HG03378 (cell line): ENCODE data around the gene IL11RA.

Experiments
- ATAC-seq: cut with Tn5 transposase; IDR thresholded peaks from one replicate; pipeline ENCODE4 v1.9.1; 2021; ENCODE audit warnings: mild to moderate bottlenecking, moderate library complexity; ENCODE audit not compliant: unreplicated experiment

Gene IL11RA

DNA sequence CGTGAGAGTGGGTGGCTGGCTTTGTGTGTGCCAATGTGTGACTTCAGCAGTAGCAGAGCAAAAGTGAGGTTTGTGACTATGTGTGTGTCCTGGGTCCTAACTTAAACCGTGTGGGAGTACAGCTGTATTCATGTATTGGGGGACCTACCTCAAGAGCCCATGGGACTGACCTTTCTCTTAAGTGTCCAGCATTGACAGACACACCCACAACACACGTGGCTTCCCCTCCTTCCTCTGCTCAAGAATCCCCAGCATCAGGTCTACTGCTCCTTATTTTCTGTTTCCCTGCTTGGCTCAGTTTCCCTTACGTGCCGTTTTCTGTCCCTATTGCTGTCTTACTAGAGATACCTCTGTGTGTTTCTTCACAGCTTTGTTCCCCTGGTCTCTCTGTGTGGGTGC, 616 bp downstream of the IL11RA start:
- ATAC-seq = no peak

DNA sequence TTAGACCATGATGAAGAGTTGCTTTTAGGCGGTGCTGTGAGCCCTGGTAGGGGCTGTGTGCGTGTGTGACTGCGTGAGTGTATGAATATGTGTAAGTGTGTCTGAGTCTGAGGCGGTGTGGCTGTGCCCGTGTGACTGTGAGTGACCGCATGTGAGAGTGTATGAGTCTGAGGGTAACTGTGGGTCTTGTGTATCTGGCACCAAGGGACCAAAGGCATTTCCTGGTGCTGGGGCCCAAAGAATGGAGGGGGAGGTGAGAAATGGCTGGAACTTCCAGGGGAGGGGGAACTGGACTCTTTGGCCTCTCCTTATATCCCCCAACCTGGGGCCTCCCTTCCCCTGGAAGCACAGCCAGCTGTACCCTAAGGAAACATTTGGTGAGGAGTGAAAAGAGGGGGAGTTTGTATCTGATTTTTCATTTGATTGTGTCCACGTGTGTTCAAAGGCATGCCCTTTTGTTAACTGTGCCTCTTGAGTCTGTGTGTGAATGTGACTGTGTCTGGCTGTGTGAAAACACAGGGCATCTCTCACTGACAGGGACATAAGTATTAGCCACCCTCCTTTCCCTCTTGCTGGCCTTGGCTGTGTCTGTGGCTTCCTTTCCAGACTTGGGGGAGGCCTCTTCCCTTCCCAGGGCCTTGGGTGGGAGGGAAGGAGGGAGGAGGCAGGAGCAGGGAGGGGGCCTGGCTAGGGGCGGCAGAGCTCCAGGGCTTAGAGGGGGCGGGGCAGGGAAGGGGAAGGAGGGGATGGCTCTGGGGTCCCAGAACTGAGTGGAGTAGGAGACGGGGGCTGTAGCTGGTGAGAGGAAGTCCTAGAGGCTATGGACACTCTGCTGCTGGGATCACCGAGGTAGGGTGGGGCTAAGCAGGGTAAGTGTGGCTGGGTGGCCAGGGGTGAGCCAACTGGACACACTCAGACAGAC, 1.4 kb downstream of the IL11RA start:
- ATAC-seq = no peak

DNA sequence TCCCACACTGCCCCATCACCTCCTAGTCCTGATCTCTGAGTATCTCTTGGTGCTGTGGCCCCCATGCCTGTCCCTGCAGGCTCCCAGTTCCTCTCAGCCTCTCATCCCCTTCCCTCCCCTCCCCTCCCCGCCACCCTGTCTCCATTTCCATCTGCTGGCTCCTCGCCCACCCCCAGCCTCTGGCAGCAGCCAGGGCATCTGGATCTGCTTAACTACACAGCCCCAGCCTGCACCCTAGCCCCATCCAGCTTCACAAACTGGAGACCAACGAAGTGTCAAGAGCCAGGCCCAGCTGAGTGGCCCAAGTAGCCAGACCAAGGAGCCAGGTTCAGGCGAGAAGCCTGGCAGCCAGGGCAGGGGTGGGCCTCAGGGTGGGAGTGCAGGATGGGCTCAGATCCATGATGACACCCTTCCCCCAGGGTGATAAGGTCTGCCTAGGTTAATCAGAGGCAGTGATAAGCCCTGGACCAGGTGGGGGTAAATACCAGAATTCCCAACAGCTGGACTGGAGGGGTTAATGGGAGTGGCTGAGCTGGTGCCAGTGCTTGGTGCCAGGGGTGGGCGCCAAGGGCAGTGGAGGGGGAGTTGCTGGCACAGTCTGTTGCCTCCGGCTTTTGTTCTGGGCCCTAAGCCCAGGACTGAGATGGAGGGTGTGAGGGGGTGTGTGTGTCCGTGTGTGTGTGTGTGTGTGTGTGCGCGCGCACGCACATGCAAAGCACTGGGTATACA, 2.5 kb downstream of the IL11RA start:
- ATAC-seq = no peak

DNA sequence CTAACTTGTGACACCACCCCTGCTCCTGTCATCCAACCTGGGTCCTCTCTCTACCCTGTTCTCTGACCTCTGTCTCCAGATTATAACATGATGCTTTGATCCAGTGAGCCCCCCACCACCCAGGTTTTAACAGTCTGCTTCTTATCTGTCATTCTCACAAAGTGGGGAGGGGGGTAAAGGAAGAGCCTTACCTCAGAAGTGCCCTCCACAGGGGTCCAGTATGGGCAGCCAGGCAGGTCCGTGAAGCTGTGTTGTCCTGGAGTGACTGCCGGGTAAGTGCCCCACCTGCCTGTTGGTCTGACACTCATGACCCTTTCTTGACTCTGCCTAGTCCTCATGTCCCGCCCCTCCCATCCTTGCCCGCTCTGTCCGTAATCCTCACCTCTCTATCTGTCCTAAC, 3.4 kb downstream of the IL11RA start:
- ATAC-seq = no peak

DNA sequence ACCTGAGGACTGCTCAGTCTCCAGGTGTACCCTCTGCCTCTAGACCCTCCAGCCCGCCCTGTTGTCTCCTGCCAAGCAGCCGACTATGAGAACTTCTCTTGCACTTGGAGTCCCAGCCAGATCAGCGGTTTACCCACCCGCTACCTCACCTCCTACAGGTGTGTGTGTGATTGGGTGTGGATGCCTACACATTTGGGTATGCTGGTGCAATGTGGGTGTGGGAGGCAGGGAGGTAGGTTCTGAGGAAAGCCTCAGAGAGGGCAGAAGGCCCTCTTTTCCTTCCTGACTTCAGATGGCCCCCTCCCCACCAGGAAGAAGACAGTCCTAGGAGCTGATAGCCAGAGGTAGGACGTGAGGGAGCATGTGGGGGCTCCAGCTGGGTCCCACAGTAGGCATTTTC, 5.0 kb downstream of the IL11RA start:
- ATAC-seq = no peak

DNA sequence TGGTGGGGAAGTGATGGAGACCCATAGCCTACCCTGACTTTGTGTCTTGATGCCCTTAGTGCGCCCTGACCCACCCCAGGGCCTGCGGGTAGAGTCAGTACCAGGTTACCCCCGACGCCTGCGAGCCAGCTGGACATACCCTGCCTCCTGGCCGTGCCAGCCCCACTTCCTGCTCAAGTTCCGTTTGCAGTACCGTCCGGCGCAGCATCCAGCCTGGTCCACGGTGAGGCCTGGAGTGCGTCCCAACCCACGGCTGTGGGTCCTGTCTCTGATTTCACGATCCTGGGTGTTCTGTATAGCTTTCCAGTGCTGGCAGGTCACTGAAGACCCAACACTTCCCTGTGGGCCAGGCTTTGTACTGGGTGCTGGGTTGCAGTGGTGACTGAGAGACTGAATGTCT, 6.5 kb downstream of the IL11RA start:
- no peak for ATAC-seq

DNA sequence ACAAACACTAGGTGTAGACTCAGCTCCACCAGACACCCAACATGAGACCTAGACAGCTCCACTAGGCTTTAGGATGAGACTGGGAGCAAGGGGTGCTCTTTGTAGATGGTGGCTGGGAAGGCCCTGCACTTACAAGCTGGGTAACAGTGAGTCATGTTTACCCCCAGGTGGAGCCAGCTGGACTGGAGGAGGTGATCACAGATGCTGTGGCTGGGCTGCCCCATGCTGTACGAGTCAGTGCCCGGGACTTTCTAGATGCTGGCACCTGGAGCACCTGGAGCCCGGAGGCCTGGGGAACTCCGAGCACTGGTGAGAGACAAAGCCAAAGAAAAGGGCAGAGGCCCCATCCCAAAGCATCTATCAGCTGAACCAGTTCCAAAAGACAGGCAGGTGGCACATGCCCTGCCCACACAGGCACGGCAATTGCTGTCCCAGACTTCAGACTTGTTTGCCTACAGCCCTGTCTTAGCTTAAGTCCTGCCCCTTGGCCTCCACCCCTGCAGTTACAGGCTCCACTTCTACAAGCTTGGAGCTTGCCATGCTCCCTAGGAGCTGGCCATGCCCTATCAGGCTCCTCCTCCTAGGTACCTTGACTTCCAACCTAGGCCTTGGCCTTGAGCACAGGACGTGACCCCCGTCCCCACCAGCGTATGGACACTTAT, 7.7 kb downstream of the IL11RA start:
- ATAC-seq = no peak

DNA sequence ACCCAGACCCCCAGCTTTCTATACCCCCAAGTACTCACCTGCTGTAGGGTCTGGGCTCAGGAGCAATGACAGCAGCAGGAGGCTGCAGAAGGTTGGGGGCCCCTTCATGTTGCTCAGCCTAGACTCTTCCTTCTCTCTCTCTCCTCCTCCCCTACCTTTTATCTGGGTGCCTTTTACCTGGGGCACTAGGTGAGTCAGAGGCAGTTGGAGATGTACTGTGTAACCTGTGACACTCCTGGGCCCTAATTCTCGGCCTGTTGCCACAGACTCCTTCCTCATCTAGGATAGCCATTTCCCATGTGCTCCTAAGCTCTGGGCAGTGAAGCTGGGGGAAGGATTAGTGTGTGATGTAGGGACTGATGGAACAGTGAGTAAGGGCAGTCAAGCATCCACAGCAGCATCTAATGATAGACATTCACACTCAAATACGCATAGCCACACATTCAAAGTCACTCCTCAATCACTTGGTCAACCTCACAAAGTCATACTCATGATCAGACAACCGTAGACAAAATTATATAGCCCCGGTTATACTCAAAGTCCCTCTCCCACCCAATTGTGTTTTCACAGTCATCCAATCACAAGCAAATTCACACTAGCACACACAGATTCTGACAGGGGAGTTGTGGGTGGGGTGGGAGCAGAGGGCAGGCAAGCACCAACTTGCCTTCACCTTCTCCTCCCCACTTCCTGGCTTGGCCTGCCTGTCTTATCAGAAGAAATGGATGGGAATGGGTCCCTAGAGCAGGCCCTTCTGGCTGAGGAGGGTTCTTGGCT, 10.7 kb downstream of the IL11RA start, which contains the start of gene CCL27:
Gene CCL27, minus strand, starts transcription at position 132 of the 777 bp plus-strand sequence. Its CDS starts 24 bp downstream, at position 108.
- ATAC-seq = no peak

DNA sequence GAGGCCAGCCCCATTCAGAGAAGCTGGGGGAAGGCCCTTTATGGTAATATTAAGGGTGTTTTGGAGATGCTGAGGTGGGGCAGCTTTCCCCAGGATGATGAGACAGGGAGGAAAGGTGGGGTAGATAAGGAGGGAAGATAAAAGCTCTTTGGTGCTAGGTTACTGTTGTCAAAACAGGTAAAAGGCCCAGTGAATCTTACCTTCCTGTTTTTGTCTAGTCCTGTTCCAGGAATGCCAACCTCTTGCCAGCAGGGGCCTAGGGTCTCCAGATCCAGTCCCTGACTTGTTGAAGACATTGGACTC, 11.3 kb downstream of the IL11RA start:
- no peak for ATAC-seq

DNA sequence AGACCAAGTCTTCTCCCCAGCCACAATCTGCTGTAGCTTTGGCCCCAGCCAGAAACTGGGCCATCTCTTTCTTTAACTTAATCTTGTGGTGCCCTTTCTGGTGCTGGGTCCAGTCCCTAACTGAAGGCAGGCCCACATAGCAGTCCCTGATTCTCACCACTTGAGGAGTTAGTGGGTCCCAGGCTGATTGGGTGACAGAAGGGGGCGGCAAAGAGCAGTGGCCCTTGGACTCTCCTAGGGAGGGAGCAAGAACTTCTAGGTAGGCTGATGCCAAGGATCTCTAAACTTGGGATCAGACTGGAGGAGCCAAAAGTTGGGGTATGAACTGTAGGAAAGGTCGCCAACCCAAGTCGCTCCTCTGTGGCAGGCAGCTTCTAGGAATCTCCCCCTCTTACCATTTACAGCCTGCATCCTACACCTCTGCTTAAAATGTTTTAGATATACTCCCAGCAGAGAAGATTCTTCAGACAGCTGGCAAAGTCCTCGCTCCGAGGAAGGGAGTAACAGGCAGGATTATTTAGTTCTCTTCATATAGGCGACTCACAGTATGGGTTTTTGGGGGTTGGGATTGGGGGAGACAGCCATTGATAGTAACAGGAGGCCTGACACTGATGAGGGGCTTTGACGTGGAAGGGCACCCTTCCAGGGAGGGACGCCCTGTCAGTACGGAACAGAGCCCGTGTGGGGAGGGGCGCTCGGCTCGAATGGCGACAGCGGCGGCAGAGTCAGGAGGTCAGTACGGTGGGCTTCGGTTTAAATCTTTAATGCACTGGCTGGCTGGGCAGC, 12.5 kb downstream of the IL11RA start:
- no peak for ATAC-seq

DNA sequence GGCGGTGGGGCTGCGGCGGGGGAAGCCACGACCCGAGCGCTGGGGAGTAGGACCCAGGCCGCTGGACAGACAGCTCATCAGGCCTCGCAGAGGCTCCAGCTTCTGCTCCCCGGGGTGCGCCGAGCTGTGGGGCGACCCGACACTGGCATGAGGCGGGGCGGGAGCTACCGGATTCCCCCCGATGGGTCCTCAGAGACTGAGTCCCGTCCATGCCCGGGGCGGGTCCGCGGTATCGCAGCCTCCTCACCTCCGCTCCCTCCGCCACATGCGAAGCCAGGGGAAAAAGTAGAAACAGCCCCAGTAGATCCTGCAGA, 13.0 kb downstream of the IL11RA start:
- ATAC-seq = no peak

DNA sequence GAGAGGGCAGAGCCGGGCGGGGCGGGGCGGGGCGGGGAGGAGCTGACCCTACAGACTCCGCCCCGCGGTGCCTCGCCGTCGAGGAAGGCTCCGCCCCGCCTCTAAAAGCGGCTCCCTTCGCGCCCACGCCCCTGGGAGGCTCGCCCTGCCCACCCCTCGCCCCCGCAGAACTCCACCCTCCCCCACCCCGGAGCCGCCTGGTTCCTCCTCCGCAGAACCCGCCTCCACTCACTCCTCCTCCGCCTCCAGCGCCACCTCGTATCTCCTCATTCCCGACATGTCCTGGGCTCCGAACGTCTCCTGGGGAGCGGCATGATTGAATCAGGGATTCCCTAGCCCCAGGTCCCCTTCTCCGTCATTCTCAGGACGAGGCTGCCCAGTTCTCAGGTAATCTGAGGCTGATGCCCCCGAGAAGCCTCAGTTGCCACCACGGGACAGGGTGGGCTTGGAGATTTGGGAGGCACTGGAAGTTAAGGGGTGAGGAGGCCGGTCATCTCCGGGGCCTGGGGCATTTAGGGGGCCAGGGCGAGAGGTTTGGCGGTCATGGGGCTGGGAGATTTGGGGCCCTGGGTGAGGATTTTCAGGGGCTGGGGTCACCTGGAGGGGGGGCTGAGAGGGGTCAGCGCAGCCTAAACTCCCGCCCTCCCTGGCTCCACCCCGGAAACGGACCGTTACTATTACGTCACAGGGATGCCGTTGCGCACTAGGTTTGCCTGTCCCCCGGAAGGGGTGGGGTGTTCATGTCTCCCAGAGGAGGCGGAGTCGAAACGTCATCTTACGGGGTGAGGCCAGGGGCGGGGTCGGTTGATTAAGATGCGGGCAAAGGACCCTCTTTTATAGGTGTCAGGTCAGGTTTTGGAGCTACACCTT, 13.6 kb downstream of the IL11RA start:
- ATAC-seq = peak; percentile 69

DNA sequence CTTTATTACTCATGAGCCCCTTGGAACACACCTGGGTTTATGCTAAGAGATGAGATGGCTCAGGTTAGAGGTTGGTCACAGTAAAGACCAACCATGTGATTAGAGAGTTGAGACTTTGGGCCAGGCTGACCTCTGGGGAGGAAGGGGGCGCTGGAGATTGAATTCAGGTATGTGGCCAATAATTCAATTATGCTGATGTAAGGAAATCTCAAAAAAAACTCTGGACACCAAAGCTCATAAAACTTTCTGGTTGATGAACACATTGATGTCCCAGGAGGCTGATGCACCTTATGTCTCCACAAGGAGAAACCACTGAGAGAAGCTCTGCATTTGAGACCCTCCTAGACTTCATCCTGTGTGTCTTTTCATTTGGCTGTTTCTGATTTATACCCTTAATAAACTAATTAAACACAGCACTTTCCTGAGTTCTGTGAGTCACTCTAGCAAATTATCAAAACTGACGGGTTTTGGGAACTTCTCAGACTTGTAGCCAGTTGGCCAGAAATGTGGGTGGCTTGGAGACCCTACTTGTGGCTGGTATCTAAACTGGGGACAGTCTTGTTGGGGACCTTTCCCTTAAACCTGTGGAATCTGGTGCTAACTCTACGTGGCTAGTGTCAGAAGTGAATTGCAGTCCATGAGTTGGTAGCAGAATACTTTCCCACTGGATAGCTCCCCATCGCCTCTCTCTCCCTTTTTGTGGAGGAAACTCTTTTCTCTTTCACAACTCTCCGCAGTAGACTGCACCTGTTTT, 18.0 kb downstream of the IL11RA start:
- no peak for ATAC-seq

DNA sequence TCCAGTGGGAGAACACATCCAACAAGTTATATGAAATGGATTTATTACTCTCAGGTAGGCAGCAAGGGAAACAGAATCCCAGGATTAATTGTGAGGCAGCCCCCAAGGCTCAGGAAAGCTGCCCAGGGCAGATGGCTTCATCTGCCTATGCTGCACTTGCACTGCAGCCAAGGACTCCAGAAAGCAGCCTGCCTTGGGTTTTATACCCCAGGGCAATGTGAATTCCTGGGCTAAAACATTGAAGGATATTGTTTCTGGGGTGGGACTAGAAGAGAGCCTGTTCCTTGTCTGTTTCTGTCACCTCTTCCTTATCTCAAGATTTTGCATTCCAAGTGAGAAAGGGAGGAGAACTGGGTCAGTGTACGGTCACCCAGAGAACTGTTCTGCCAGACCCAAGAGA, 19.3 kb downstream of the IL11RA start:
- ATAC-seq = no peak

DNA sequence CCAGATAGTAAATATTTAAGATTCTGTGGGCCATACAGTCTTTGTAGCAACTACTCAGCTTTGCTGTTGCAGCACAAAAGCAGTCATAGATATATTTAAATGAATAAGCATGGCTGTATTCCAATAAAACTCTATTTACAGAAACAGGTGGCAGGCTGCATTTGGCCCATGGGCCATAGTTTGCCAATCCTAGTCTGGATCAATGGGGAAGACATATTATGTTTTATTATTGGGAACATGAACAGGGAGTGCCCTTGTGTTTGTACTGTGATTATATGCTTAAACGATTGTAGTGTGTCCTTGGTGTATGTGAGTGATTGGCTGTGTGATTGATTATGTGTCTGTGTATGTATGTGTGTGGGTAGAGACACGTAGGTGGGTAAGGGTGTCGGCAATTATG, 22.5 kb downstream of the IL11RA start:
- ATAC-seq = no peak

DNA sequence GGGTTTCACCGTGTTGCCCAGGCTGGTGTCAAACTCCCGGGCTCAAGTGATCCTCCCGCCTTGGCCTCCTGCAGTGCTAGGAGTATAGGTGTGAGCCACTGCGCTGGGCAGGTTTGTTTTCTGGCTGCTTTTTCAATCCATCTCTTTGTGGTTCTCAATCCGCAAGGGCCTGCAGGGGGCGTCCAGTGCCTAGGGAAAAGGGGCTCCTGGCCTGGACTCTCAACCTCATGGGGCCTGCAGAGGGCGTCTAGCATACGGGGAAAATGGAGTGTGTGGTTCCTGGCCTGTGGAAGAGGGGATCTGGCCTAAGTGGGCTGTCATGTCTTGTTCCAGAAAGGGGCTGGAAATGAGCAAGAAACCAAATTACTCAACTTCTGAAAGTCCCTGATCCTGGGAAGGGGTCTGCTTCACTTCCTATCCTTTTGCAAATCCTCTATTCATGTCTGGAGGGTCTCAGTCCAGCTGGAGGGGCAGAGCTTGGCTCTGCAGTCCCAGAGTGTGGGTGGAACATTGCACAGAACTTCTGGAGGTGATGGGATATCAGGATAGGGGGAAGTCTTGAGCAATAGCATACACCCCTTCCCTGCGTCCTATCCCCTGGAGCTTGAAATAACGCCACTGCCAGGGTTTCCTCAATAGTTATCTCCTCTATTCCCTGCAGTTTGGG, 23.2 kb downstream of the IL11RA start:
- ATAC-seq = no peak

DNA sequence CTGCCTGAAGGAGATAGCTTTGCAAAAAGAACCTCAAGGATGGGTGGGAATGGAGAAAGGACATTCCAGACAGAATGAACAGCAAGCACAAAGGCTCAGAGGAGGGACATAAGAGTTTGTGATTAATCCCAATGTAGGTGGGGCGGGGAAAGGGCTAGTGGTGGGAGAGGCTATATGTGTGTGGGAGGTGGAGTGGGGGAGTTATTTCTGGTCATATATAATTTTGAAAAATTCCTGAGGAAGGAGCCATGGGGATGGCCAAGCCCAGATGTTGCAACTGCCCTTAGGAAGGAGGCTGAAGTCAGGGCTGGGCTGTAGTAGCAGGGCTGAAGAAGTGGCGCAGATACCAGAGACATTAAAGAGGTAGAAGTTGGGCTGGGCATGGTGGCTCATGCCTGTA, 23.9 kb downstream of the IL11RA start:
- no peak for ATAC-seq

DNA sequence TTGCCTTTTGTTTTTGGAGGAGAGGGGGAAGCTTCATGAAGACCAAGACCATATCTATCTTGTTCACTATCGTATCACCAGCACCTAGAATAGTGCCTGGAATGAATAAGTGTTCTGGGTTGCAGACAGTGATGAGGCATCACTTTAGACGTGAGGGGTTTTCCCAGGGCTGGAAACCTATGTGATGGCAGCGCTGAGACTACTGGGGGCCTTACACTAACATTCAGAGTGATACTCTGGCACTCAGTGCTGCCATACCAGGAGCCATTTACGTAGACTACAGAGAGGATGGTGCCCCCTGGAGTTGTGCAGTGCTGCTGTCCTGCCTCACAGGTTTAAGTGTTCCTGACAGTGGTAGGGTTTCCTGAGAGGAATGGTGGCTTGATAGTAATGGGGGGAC, 32.2 kb downstream of the IL11RA start:
- ATAC-seq = no peak
